ENCODE data around the gene ZBTB20. TPM values are rescaled to one million over a fixed set of nuclear protein-coding genes. Genes with fewer than 3 reads are reported as not detected.

Gene ZBTB20
- total RNA-seq, 6 donors from 2014 or later, result 40.0 to 150 (median 65.8) TPM

DNA sequence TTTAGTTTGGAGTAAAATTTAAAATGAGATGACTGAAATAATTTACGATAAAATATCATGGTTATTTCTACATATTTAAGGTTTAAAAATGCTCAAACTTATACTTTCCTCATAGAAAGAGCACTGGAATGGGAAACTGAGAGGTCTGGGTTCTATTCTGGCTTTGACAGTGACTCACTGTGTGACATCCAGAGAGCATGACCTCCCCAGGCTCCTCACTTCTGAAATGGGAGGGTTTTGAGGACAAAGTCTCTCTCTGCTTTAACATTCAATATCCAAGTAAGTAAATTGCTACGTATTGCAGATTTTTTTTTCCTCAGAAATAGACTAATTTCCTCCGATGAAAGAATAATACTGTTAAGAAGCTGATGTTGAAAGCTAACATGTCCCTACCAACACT is 618.6 kb downstream of the ZBTB20 start:
- TF ChIP-seq POLR2A (IDR thresholded peaks at IDR 0.05) (no peak), EP300 (IDR thresholded peaks at IDR 0.05) (no peak), POLR2AphosphoS5 (IDR thresholded peaks at IDR 0.05) (no peak)
- TF ChIP-seq, protein P1, sequence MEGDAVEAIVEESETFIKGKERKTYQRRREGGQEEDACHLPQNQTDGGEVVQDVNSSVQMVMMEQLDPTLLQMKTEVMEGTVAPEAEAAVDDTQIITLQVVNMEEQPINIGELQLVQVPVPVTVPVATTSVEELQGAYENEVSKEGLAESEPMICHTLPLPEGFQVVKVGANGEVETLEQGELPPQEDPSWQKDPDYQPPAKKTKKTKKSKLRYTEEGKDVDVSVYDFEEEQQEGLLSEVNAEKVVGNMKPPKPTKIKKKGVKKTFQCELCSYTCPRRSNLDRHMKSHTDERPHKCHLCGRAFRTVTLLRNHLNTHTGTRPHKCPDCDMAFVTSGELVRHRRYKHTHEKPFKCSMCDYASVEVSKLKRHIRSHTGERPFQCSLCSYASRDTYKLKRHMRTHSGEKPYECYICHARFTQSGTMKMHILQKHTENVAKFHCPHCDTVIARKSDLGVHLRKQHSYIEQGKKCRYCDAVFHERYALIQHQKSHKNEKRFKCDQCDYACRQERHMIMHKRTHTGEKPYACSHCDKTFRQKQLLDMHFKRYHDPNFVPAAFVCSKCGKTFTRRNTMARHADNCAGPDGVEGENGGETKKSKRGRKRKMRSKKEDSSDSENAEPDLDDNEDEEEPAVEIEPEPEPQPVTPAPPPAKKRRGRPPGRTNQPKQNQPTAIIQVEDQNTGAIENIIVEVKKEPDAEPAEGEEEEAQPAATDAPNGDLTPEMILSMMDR (IDR thresholded peaks at IDR 0.05), result no peak
- no peak overlapping the region for H3K27ac ChIP-seq
- H3K9me3 ChIP-seq, result no peaks in the 10 kb centered on the region
- H3K4me3 ChIP-seq, result no peak overlapping the region
- H3K36me3 ChIP-seq, result peaks cover 0 to 2% (median 0%) of the 10 kb centered on the region in 4 donors
- H3K27me3 ChIP-seq, result no peaks in the 10 kb centered on the region
- no peak for DNase-seq
- 97% methylated on average over 3 of the region's 3 CpGs for WGBS, 2 donors
- no peak for ATAC-seq (ENCODE audit: low FRiP score in 2 of 2)
- no peaks in the 10 kb centered on the region for H3K4me1 ChIP-seq

- DNase-seq (no peak), ATAC-seq (ENCODE audit: low FRiP score in 2 of 2) (no peak)
- H3K4me1 ChIP-seq, result no peaks in the 10 kb centered on the region
- TF ChIP-seq POLR2AphosphoS5 (IDR thresholded peaks at IDR 0.05) (no peak), EP300 (IDR thresholded peaks at IDR 0.05) (no peak), POLR2A (IDR thresholded peaks at IDR 0.05) (no peak)
- TF ChIP-seq, protein P1 (IDR thresholded peaks at IDR 0.05), result peak in 3 of 6 experiments; percentile 11 to 36 (median 19)
- no peaks in the 10 kb centered on the region for H3K27me3 ChIP-seq
- whole genome bisulfite sequencing, 2 donors, result 72 to 89% methylated on average over 1 of the region's 1 CpG
- H3K4me3 ChIP-seq, result no peak overlapping the region
- no peaks in the 10 kb centered on the region for H3K36me3 ChIP-seq
- H3K9me3 ChIP-seq, result no peaks in the 10 kb centered on the region
- no peak overlapping the region for H3K27ac ChIP-seq
Measured at GRCh38 chr3:114527036-114527644, 619.9 kb downstream of the ZBTB20 start.

- 98 to 100% methylated on average over 2 of the region's 2 CpGs for whole genome bisulfite sequencing, 2 donors
Measured at GRCh38 chr3:114525278-114525677, 621.8 kb downstream of the ZBTB20 start.

GRCh38 chr3:114519415-114519814 is 627.7 kb downstream of the ZBTB20 start:
- DNase-seq, result peak in 1 of 2 donors; percentile 48

More at GRCh38 chr3:114525278-114525677, 621.8 kb downstream of the ZBTB20 start:
- no peak for ATAC-seq (ENCODE audit: low FRiP score in 2 of 2)
- H3K27ac ChIP-seq, result no peak overlapping the region
- H3K36me3 ChIP-seq, result no peaks in the 10 kb centered on the region
- H3K4me3 ChIP-seq, result no peak overlapping the region
- H3K4me1 ChIP-seq, result no peaks in the 10 kb centered on the region
- no peak for DNase-seq
- H3K9me3 ChIP-seq, result no peaks in the 10 kb centered on the region
- no peaks in the 10 kb centered on the region for H3K27me3 ChIP-seq
- TF ChIP-seq, protein P1 (IDR thresholded peaks at IDR 0.05), result no peak
- no peak for TF ChIP-seq POLR2A (IDR thresholded peaks at IDR 0.05)
- no peak for TF ChIP-seq EP300 (IDR thresholded peaks at IDR 0.05)
- TF ChIP-seq POLR2AphosphoS5 (IDR thresholded peaks at IDR 0.05), result no peak

More at GRCh38 chr3:114519415-114519814, 627.7 kb downstream of the ZBTB20 start:
- TF ChIP-seq POLR2A (IDR thresholded peaks at IDR 0.05), result no peak
- no peak for TF ChIP-seq EP300 (IDR thresholded peaks at IDR 0.05)
- TF ChIP-seq, protein P1 (IDR thresholded peaks at IDR 0.05), result no peak
- TF ChIP-seq POLR2AphosphoS5 (IDR thresholded peaks at IDR 0.05), result no peak
- ATAC-seq (ENCODE audit: low FRiP score in 2 of 2), result peak; percentile 80
- Histone ChIP-seq H3K27me3 (no peaks in the 10 kb centered on the region), H3K36me3 (no peaks in the 10 kb centered on the region), H3K4me1 (peaks cover 7 to 20% (median 11%) of the 10 kb centered on the region in 4 donors), H3K9me3 (no peaks in the 10 kb centered on the region), H3K27ac (no peak overlapping the region), H3K4me3 (no peak overlapping the region)
- 27 to 40% methylated on average over 3 of the region's 3 CpGs for WGBS, 2 donors
